HG02970 (cell line): Measurements from ENCODE around the gene NOL11.
"Not testable (repeated sequence)": the region's sequence is repeated elsewhere in the genome, so short reads cannot be mapped to it uniquely, and the experiment has no call there.

ENCODE experiments used
- ATAC-seq: cut with Tn5 transposase; IDR thresholded peaks from one replicate; pipeline ENCODE4 v1.9.1; 2021; ENCODE audit warnings: mild to moderate bottlenecking, moderate library complexity, moderate number of reproducible peaks; ENCODE audit not compliant: unreplicated experiment, low FRiP score

The NOL11 gene

GRCh38 chr17:67707442-67707841, 10.3 kb upstream of the NOL11 start:
- ATAC-seq, result no peak

- no peak for ATAC-seq
Observed at GRCh38 chr17:67708378-67708777, 9.4 kb upstream of the NOL11 start.

GRCh38 chr17:67711916-67712315, 5.8 kb upstream of the NOL11 start:
- no peak for ATAC-seq

- ATAC-seq, result no peak
Observed at GRCh38 chr17:67712375-67712774, 5.4 kb upstream of the NOL11 start.

- ATAC-seq, result no peak
Observed at GRCh38 chr17:67713169-67713568, 4.6 kb upstream of the NOL11 start.

GRCh38 chr17:67716405-67716798, 1.3 kb upstream of the NOL11 start:
- ATAC-seq, result no peak

GRCh38 chr17:67717192-67717623, 528 bp upstream of the NOL11 start:
- no peak for ATAC-seq

GRCh38 chr17:67718325-67718941, 697 bp downstream of the NOL11 start:
- no peak for ATAC-seq

GRCh38 chr17:67725373-67725791, 7.6 kb downstream of the NOL11 start:
- no peak for ATAC-seq

- ATAC-seq, result no peak
Observed at GRCh38 chr17:67725807-67726206, 8.1 kb downstream of the NOL11 start.

GRCh38 chr17:67727152-67728039, 9.7 kb downstream of the NOL11 start:
- not testable (repeated sequence) for ATAC-seq

GRCh38 chr17:67729903-67730302, 12.2 kb downstream of the NOL11 start:
- no peak for ATAC-seq

GRCh38 chr17:67730731-67731130, 13.0 kb downstream of the NOL11 start:
- ATAC-seq, result no peak

- no peak for ATAC-seq
Observed at GRCh38 chr17:67733449-67733848, 15.7 kb downstream of the NOL11 start.

GRCh38 chr17:67737145-67737544, 19.4 kb downstream of the NOL11 start:
- ATAC-seq, result no peak

- no peak for ATAC-seq
Observed at GRCh38 chr17:67742025-67742424, 24.3 kb downstream of the NOL11 start.

- ATAC-seq, result no peak
Observed at GRCh38 chr17:67746704-67747571, 29.2 kb downstream of the NOL11 start.

- no peak for ATAC-seq
Observed at GRCh38 chr17:67747681-67748235, 30.0 kb downstream of the NOL11 start.

GRCh38 chr17:67750067-67750466, 32.3 kb downstream of the NOL11 start:
- no peak for ATAC-seq
